Fibroblast of villous mesenchyme (primary cell): ENCODE results near the gene PLCXD3. TPM values are rescaled to one million over a fixed set of nuclear protein-coding genes. Genes with fewer than 3 reads are reported as not detected.

ENCODE experiments used
- DNase-seq: peaks from one replicate; pipeline ENCODE4 v3.0.0-alpha.2; 2010; ENCODE audit warnings: low read depth
- H3K4me3 ChIP-seq: 2 replicates; pipeline ENCODE4 v1.5.1; 2011; ENCODE audit warnings: low read depth, mild to moderate bottlenecking, low read length
- total RNA-seq: library from RNA; depleted of rRNA; stranded (reverse); fragments of >200 nt; gene quantifications from 2 replicates; pipeline ENCODE4 v1.2.3, GENCODE V29; 2012
- TF ChIP-seq, protein P1 (sequence below): IDR thresholded peaks from 2 replicates; pipeline ENCODE4 v1.5.1; 2012; ENCODE audit warnings: low read depth, mild to moderate bottlenecking, low read length; ENCODE audit not compliant: insufficient read depth

PLCXD3 gene
- total RNA-seq, 1 donor: 0.43 TPM

- TF ChIP-seq, protein P1, sequence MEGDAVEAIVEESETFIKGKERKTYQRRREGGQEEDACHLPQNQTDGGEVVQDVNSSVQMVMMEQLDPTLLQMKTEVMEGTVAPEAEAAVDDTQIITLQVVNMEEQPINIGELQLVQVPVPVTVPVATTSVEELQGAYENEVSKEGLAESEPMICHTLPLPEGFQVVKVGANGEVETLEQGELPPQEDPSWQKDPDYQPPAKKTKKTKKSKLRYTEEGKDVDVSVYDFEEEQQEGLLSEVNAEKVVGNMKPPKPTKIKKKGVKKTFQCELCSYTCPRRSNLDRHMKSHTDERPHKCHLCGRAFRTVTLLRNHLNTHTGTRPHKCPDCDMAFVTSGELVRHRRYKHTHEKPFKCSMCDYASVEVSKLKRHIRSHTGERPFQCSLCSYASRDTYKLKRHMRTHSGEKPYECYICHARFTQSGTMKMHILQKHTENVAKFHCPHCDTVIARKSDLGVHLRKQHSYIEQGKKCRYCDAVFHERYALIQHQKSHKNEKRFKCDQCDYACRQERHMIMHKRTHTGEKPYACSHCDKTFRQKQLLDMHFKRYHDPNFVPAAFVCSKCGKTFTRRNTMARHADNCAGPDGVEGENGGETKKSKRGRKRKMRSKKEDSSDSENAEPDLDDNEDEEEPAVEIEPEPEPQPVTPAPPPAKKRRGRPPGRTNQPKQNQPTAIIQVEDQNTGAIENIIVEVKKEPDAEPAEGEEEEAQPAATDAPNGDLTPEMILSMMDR: no peak
- no peak for DNase-seq
- H3K4me3 ChIP-seq: no peak overlapping the region
These were observed 50.8 kb downstream of the PLCXD3 start for GRCh38 chr5:41459557-41459956.

DNA sequence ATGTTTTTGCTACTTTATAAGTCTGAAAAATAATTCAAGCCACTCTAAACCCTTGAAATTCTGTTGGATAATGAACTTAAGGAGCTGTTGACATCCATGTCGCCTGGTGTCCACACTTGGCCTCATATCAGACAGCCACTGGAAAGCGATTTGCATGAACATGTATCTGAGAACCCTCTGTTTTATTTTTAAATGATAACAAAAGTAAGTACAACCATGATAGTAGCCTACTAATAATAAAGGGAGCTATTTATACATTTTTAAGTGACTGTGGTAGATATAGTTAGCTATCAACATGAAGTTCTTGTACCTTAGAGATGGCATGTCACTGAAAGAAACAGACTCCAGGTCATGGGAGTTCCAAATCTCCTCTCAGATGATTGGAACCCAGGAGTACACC is 53.3 kb downstream of the PLCXD3 start:
- DNase-seq: no peak
- TF ChIP-seq, protein P1: no peak
- no peak overlapping the region for H3K4me3 ChIP-seq

- TF ChIP-seq, protein P1: no peak
- no peak overlapping the region for H3K4me3 ChIP-seq
- DNase-seq: no peak
These were observed 57.9 kb downstream of the PLCXD3 start for GRCh38 chr5:41452506-41452905.

- no peak overlapping the region for H3K4me3 ChIP-seq
- DNase-seq: no peak
- TF ChIP-seq, protein P1: no peak
These were observed 62.5 kb downstream of the PLCXD3 start for GRCh38 chr5:41447650-41448510.

DNA sequence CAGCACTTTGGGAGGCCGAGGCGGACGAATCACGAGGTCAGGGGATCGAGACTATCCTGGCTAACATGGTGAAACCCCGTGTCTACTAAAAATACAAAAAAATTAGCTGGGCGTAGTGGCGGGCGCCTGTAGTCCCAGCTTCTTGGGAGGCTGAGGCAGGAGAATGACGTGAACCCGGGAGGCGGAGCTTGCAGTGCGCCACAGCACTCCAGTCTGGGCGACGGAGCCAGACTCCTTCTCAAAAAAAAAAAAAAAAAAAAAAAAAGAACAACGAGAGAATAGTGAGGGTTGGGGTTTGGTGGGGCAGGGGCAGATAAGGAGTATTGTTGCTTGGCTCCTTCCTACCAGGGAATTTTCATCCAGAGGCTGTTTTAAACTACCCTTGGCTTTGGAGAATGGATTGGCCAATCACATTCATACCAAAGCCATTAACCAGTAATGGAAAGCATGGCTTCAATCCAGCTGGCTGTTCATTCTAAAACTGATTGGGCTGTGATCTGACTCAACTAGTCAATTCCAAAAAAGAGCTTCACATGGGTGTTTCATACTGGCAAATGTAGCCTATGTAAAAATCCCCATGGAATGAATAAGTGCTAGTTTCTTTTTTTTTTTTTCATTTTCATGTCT is 64.4 kb downstream of the PLCXD3 start:
- no peak for DNase-seq
- no peak overlapping the region for H3K4me3 ChIP-seq
- TF ChIP-seq, protein P1: no peak

- no peak for DNase-seq
- TF ChIP-seq, protein P1: no peak
- H3K4me3 ChIP-seq: no peak overlapping the region
These were observed 75.1 kb downstream of the PLCXD3 start for GRCh38 chr5:41435276-41435675.
